Retinal pigment epithelial cell (primary cell): Measurements from ENCODE around the gene GMDS.

ENCODE experiments used
- DNase-seq: peaks from one replicate; pipeline ENCODE4 v3.0.0-alpha.2; 2010; ENCODE audit warnings: low read depth
- H3K4me3 ChIP-seq: 2 replicates; pipeline ENCODE4 v1.5.1; 2011; ENCODE audit warnings: mild to moderate bottlenecking, low read length, control low read depth, moderate library complexity
- TF ChIP-seq, protein P1 (sequence below): conservative IDR thresholded peaks from 2 replicates; pipeline ENCODE4 v1.5.1; 2011; ENCODE audit warnings: low read depth, low read length, control low read depth, inconsistent platforms

The GMDS gene

DNA sequence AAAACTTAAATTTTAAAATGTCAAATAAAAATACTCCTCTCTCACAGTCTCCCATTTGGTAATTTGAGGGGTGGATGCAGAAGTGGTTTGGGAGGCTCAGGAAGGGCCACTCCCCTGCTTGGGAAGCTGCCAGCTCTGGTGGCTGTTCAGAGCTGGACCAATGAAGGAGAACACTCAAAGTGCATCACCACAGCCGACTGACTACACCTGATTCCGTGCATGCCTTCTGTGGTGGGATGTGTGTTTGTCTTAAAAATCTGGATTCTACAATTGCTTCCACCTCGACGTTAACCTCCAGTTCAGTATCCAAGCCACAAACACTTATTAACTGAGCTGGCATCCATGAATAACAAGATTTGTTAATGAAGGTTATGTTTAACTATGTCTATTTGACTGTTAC is 498.4 kb downstream of the GMDS start:
- no peak overlapping the region for H3K4me3 ChIP-seq
- DNase-seq, result no peak
- TF ChIP-seq, protein P1, sequence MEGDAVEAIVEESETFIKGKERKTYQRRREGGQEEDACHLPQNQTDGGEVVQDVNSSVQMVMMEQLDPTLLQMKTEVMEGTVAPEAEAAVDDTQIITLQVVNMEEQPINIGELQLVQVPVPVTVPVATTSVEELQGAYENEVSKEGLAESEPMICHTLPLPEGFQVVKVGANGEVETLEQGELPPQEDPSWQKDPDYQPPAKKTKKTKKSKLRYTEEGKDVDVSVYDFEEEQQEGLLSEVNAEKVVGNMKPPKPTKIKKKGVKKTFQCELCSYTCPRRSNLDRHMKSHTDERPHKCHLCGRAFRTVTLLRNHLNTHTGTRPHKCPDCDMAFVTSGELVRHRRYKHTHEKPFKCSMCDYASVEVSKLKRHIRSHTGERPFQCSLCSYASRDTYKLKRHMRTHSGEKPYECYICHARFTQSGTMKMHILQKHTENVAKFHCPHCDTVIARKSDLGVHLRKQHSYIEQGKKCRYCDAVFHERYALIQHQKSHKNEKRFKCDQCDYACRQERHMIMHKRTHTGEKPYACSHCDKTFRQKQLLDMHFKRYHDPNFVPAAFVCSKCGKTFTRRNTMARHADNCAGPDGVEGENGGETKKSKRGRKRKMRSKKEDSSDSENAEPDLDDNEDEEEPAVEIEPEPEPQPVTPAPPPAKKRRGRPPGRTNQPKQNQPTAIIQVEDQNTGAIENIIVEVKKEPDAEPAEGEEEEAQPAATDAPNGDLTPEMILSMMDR, result no peak

DNA sequence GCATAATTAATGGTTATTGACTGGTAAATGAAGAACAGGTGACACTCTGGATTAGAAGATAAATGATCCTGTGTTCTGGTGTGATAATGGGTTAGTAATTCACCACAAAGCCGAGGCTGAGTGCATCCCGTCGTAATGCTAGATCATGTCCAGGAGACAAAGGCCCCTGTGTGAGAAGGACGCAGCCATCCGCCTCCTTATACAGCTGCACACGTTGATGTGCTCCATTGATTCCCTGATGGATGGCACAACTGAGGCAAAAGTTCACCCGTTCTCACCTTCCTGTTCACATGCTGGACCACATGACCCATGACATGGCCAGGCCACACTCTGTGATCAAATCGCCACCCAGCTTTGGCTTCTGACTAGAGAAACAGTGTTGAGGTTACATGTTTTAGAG is 499.6 kb downstream of the GMDS start:
- TF ChIP-seq, protein P1, result no peak
- no peak for DNase-seq
- H3K4me3 ChIP-seq, result no peak overlapping the region

DNA sequence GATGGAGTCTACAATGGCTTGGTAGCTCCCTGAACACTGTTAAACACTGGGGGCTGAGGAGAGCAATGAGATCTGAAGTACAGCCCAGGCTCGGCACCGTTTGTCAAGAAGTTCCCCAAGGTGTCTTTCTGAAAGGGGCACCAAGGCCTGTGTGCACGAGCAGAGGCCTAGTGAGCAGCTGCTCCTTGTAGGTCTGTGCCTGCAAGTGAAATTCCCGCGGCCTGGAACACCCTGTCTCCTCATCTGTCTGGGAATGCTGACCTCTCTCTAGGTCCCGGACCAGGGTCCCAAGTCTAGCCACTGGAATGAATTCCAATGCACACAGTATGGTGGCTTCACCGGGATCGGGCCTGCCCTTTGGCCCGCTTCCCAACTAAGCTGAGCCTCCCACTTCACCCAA is 500.9 kb downstream of the GMDS start:
- H3K4me3 ChIP-seq, result no peak overlapping the region
- TF ChIP-seq, protein P1, result no peak
- no peak for DNase-seq

DNA sequence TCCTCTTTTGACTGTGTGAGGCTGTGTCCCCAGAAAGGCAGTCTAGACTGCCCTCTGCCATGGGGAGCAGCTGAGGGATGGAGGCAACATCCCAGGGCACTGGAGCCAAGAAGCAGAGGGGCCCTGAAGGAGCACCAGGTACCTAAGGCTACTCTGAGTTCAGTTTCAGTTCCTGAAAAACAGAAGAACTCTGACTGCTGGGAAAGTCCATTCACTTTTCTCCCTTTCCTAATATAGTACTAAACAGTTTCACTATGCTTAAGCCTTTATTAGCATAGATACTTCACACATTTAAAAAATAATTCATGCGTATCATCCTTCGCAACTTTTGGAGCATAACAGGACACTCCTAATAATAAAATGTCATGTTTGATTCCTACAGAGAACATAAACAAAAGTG is 505.7 kb downstream of the GMDS start:
- TF ChIP-seq, protein P1, result no peak
- DNase-seq, result no peak
- no peak overlapping the region for H3K4me3 ChIP-seq

DNA sequence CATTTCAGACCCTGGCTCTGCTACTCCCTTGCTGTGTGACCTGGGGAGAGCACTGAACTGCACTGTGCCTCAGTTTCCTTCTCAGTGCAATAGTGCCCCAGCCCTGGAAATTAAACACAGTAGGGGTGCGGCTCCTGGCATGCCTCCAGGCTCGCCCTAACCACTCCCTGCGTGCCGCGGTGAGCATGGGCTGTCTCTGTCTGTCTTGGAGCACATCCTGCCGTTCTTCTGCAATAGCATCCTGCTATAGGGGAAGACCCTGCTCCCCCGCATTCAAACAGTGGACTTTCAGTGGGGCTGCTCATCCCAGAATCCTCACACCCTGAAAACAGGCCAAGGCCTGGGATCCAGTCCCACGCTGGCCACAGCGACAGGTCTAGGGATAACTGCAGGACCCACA is 506.2 kb downstream of the GMDS start:
- DNase-seq, result no peak
- H3K4me3 ChIP-seq, result no peak overlapping the region
- TF ChIP-seq, protein P1, result no peak

DNA sequence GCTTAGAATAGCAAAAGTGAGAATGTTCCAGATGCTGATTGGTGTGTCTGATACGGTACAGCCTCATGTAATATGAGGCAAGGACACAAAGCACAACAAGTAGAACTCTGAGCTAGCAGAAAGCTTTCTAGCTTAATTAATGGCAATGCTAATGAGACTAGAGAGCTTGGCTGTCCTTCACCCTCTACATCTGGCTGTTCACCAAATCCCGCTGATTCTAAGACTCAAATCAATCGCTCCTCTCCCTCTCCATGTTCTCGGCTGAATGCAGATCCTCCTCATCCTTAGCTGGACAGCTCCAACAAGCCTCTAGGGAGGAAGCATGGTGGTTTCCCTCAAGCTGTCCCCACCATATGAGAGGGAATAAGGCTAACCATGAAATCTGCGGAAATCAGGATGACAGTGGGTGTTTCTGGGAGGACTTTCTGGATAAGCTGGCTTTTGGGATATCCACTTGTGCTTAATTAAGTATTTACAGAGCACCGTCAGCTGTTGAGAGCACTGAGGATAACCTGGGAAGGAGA is 506.8 kb downstream of the GMDS start:
- no peak overlapping the region for H3K4me3 ChIP-seq
- TF ChIP-seq, protein P1, result no peak
- no peak for DNase-seq

DNA sequence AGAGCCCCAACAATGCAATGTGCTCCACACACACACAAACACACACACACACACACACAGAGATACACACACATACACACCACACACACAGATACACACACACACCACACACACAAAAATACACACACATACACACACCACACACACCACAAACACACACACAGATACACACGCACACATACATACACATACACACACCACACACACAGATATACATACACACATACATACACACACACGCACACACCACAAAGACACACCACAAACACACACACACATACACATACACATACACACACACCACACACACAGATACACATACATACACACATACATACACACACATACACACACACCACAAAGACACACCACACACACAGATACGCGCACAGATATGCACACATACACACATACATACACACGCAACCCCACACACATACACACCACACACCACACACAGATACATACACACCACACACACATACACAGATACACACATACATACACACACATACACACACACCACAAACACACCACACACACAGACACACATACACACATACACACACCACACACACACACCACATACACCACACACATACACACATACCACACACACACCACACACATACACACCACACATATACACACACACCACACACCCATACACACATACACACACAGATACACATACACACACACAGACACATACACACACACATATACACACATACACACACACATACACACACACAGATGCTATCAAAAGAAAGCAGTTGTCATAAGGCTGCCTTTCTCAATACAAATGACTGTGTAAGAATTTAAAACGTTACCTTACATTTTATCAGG is 507.7 kb downstream of the GMDS start:
- no peak overlapping the region for H3K4me3 ChIP-seq
- no peak for DNase-seq
- TF ChIP-seq, protein P1, result no peak
